GM21381 (cell line): Measurements from ENCODE around the gene KCNJ15.
A peak's percentile ranks its signal among the peaks of the same experiment; 100 is the strongest.
"Not testable (repeated sequence)": the region's sequence is repeated elsewhere in the genome, so short reads cannot be mapped to it uniquely, and the experiment has no call there.

Experiments used
- ATAC-seq: cut with Tn5 transposase; IDR thresholded peaks from one replicate; pipeline ENCODE4 v1.9.1; 2021; ENCODE audit warnings: mild to moderate bottlenecking, moderate library complexity; ENCODE audit not compliant: unreplicated experiment

The KCNJ15 gene

GRCh38 chr21:38244407-38244787 is 12.4 kb upstream of the KCNJ15 start:
- no peak for ATAC-seq

GRCh38 chr21:38244885-38245869 is 11.6 kb upstream of the KCNJ15 start:
- peak; percentile 82 for ATAC-seq

GRCh38 chr21:38246511-38246910 is 10.3 kb upstream of the KCNJ15 start:
- no peak for ATAC-seq

- not testable (repeated sequence) for ATAC-seq
Observed at GRCh38 chr21:38247054-38247453, 9.7 kb upstream of the KCNJ15 start.

GRCh38 chr21:38247738-38248510 is 8.9 kb upstream of the KCNJ15 start:
- ATAC-seq = no peak

- ATAC-seq = peak; percentile 71
Observed at GRCh38 chr21:38249256-38249655, 7.5 kb upstream of the KCNJ15 start.

- no peak for ATAC-seq
Observed at GRCh38 chr21:38249696-38250278, 7.0 kb upstream of the KCNJ15 start.

GRCh38 chr21:38250991-38251418 is 5.8 kb upstream of the KCNJ15 start:
- ATAC-seq = no peak

- ATAC-seq = no peak
Observed at GRCh38 chr21:38254970-38255369, 1.8 kb upstream of the KCNJ15 start.

- ATAC-seq = no peak
Observed at GRCh38 chr21:38255571-38256117, 1.1 kb upstream of the KCNJ15 start.

GRCh38 chr21:38257667-38258066 is 876 bp downstream of the KCNJ15 start:
- no peak for ATAC-seq

- ATAC-seq = no peak
Observed at GRCh38 chr21:38258521-38259485, 2.0 kb downstream of the KCNJ15 start.

- no peak for ATAC-seq
Observed at GRCh38 chr21:38259665-38260064, 2.9 kb downstream of the KCNJ15 start.

- ATAC-seq = no peak
Observed at GRCh38 chr21:38260426-38260825, 3.6 kb downstream of the KCNJ15 start.

- no peak for ATAC-seq
Observed at GRCh38 chr21:38261851-38262250, 5.1 kb downstream of the KCNJ15 start.

GRCh38 chr21:38263493-38263892 is 6.7 kb downstream of the KCNJ15 start:
- no peak for ATAC-seq

- ATAC-seq = no peak
Observed at GRCh38 chr21:38264571-38264970, 7.8 kb downstream of the KCNJ15 start.

- no peak for ATAC-seq
Observed at GRCh38 chr21:38265166-38265565, 8.4 kb downstream of the KCNJ15 start.

- no peak for ATAC-seq
Observed at GRCh38 chr21:38266732-38267131, 9.9 kb downstream of the KCNJ15 start.
